ENCODE data around the gene ZNF143.

DNA sequence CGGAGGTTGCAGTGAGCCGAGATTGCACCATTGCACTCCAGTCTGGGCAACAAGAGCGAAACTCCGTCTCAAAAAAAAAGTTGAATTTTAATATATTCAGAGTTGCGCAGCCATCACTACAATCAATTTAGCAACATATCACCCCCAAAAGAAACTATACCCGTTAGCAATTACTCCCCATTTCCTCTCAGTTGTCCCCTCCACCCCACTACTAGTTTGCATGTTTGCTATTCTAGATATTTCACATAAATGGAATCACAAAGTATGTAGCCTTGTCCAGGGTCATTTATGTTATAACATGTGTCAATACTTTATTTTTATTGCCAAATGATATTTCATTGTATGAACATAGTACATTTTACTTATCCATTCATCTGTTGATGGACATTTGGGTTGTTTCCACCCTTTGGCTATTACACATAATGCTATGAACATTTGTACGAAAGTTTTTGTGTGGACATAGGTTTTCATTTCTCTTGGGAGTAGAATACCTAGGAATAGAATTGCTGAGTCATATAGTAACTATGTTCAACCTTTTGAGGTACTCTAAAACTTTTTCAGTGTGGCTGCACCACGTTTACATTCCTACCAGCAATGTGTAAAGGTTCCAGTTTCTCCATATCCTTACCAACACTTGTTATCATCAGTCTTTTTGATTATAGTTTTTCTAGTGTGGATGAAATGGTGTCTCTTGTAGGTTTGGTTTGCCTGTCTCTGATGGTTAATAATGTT lies 2.2 kb downstream of the ZNF143 start:
- TF ChIP-seq, protein P1, sequence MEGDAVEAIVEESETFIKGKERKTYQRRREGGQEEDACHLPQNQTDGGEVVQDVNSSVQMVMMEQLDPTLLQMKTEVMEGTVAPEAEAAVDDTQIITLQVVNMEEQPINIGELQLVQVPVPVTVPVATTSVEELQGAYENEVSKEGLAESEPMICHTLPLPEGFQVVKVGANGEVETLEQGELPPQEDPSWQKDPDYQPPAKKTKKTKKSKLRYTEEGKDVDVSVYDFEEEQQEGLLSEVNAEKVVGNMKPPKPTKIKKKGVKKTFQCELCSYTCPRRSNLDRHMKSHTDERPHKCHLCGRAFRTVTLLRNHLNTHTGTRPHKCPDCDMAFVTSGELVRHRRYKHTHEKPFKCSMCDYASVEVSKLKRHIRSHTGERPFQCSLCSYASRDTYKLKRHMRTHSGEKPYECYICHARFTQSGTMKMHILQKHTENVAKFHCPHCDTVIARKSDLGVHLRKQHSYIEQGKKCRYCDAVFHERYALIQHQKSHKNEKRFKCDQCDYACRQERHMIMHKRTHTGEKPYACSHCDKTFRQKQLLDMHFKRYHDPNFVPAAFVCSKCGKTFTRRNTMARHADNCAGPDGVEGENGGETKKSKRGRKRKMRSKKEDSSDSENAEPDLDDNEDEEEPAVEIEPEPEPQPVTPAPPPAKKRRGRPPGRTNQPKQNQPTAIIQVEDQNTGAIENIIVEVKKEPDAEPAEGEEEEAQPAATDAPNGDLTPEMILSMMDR (IDR thresholded peaks at IDR 0.05 in 8 of 11, conservative IDR thresholded peaks at IDR 0.05 in 3 of 11): no peak
- no peak for TF ChIP-seq POLR2AphosphoS5 (IDR thresholded peaks at IDR 0.05)
